Activated T-helper 1 cell treated with Interleukin-2 at 50 U/mL for 16 hours (primary cell): ENCODE data around the gene NABP2.

Experiments
- DNase-seq: peaks from one replicate; pipeline ENCODE4 v3.0.0-alpha.2; 2020; ENCODE audit warnings: low read depth

NABP2 gene

DNA sequence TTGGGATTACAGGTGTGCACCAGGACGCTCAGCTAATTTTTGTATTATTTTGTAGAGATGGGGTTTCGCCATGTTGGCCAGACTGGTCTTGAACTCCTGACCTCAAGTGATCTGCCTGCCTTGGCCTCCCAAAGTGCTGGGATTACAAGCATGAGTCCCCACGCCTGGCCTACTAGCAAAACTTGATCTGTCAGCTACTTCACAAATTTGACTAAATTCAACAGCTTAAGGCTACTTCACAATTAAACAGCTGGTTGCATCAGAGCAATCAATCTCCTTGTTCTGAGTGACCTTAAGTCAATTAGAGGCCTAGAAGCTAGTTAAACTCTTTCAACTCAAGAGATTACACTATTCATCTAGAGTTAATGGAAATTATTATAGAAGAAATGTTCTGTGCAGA lies 54.8 kb downstream of the NABP2 start:
- no peak for DNase-seq
